GM21619 (cell line): Measurements from ENCODE around the gene RNF151.
A peak's percentile ranks its signal among the peaks of the same experiment; 100 is the strongest.
"Not testable (repeated sequence)": the region's sequence is repeated elsewhere in the genome, so short reads cannot be mapped to it uniquely, and the experiment has no call there.

Experiments used
- ATAC-seq: cut with Tn5 transposase; IDR thresholded peaks from one replicate; pipeline ENCODE4 v1.9.1; 2021; ENCODE audit not compliant: unreplicated experiment

Gene RNF151

GRCh38 chr16:1938910-1939309 is 27.7 kb upstream of the RNF151 start:
- ATAC-seq: no peak

- ATAC-seq: not testable (repeated sequence)
These were observed 26.8 kb upstream of the RNF151 start for GRCh38 chr16:1939833-1940232.

- ATAC-seq: no peak
These were observed 26.1 kb upstream of the RNF151 start for GRCh38 chr16:1940273-1941161.

GRCh38 chr16:1941162-1942046 is 25.3 kb upstream of the RNF151 start:
- no peak for ATAC-seq

GRCh38 chr16:1942047-1942809 is 24.4 kb upstream of the RNF151 start:
- no peak for ATAC-seq

GRCh38 chr16:1942810-1943726 is 23.6 kb upstream of the RNF151 start, which contains the start of gene MSRB1:
TSS of gene MSRB1 (minus strand) at chr16:1943199. CDS start at chr16:1943156, 43 bp downstream.
- peak; percentile 92 for ATAC-seq

- ATAC-seq: no peak
These were observed 21.9 kb upstream of the RNF151 start for GRCh38 chr16:1944612-1945199.

GRCh38 chr16:1945559-1946391 is 20.9 kb upstream of the RNF151 start:
- no peak for ATAC-seq

GRCh38 chr16:1946495-1947368 is 19.9 kb upstream of the RNF151 start:
- ATAC-seq: no peak

GRCh38 chr16:1947369-1947670 is 19.3 kb upstream of the RNF151 start:
- ATAC-seq: no peak

GRCh38 chr16:1949507-1949906 is 17.1 kb upstream of the RNF151 start:
- ATAC-seq: no peak

- no peak for ATAC-seq
These were observed 16.6 kb upstream of the RNF151 start for GRCh38 chr16:1950047-1950446.

- ATAC-seq: no peak
These were observed 16.1 kb upstream of the RNF151 start for GRCh38 chr16:1950559-1950958.

GRCh38 chr16:1953734-1954133 is 12.9 kb upstream of the RNF151 start:
- ATAC-seq: no peak

- ATAC-seq: not testable (repeated sequence)
These were observed 9.1 kb upstream of the RNF151 start for GRCh38 chr16:1957434-1958142.

- ATAC-seq: not testable (repeated sequence)
These were observed 8.5 kb upstream of the RNF151 start for GRCh38 chr16:1958143-1958491.

- ATAC-seq: no peak
These were observed 7.9 kb upstream of the RNF151 start for GRCh38 chr16:1958715-1959268.
